BJ (cell line): ENCODE results near the gene TRIM9. TPM values are rescaled to one million over a fixed set of nuclear protein-coding genes. Genes with fewer than 3 reads are reported as not detected.
A peak's percentile ranks its signal among the peaks of the same experiment; 100 is the strongest.
"Not testable (repeated sequence)": the region's sequence is repeated elsewhere in the genome, so short reads cannot be mapped to it uniquely, and the experiment has no call there.

Source experiments
- CTCF ChIA-PET: fragments of 350-600 bp; formaldehyde crosslinking; extraction: SDS; loops from one replicate; lab custom pipeline; 2021; ENCODE audit warnings: antibody characterized with exemption, inconsistent platforms; lab: Yijun Ruan, JAX
- POLR2A ChIA-PET: fragments of 300-600 bp; sonication (Branson Sonifier 250); formaldehyde crosslinking; extraction: SDS; loops from one replicate; lab custom pipeline; 2021; ENCODE audit warnings: antibody characterized with exemption; lab: Charles Lee
- DNase-seq: peaks from one replicate; pipeline ENCODE4 v3.0.0-alpha.2; 2011; ENCODE audit warnings: low read depth
- H3K27me3 ChIP-seq: 2 replicates; pipeline ENCODE4 v1.6.0; 2011; ENCODE audit warnings: low read length; ENCODE audit not compliant: control insufficient read depth, insufficient read depth
- H3K36me3 ChIP-seq: 2 replicates; pipeline ENCODE4 v1.5.1; 2011; ENCODE audit warnings: low read length; ENCODE audit not compliant: control insufficient read depth, insufficient read depth
- H3K4me3 ChIP-seq: 2 replicates; pipeline ENCODE4 v1.5.1; 2011; ENCODE audit warnings: low read depth, mild to moderate bottlenecking, control low read depth, low read length
- polyA plus RNA-seq: library from polyadenylated mRNA; depleted of rRNA; stranded (reverse); fragments of >200 nt; gene quantifications from 2 replicates; pipeline ENCODE4 v1.2.3, GENCODE V29; 2011
- TF ChIP-seq, protein P1 (sequence below): IDR thresholded peaks from 2 replicates; pipeline ENCODE4 v1.5.1; 2011; ENCODE audit warnings: low read depth, mild to moderate bottlenecking, control low read depth, inconsistent platforms, low read length, moderate library complexity; ENCODE audit not compliant: insufficient read depth

TRIM9 gene
- polyA plus RNA-seq, 1 experiment = 0.02 TPM

DNA sequence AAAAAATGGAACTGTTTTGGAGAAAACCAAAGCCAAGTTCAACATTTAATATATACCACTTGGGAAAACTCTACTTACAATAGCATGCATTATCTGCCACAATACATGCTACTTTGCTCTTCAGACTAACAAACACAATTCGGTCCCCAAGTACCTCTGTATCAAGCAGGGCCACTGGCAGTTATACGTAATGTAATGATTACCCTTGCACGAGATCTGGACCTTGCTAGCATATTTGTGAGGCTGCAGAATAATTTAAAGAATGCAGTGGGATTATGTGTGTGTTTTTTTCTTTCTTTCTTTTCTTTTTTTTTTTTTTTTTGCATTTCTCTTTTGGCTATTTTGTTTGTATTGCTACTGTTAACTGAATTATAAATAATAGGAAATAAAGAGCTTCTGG, 127.8 kb downstream of the TRIM9 start:
- CTCF ChIA-PET = no interaction called here
- Histone ChIP-seq H3K4me3 (no peak overlapping the region), H3K27me3 (no peaks in the 10 kb centered on the region), H3K36me3 (no peaks in the 10 kb centered on the region)
- POLR2A ChIA-PET = no interaction called here
- TF ChIP-seq, protein P1, sequence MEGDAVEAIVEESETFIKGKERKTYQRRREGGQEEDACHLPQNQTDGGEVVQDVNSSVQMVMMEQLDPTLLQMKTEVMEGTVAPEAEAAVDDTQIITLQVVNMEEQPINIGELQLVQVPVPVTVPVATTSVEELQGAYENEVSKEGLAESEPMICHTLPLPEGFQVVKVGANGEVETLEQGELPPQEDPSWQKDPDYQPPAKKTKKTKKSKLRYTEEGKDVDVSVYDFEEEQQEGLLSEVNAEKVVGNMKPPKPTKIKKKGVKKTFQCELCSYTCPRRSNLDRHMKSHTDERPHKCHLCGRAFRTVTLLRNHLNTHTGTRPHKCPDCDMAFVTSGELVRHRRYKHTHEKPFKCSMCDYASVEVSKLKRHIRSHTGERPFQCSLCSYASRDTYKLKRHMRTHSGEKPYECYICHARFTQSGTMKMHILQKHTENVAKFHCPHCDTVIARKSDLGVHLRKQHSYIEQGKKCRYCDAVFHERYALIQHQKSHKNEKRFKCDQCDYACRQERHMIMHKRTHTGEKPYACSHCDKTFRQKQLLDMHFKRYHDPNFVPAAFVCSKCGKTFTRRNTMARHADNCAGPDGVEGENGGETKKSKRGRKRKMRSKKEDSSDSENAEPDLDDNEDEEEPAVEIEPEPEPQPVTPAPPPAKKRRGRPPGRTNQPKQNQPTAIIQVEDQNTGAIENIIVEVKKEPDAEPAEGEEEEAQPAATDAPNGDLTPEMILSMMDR = no peak
- DNase-seq = no peak

DNA sequence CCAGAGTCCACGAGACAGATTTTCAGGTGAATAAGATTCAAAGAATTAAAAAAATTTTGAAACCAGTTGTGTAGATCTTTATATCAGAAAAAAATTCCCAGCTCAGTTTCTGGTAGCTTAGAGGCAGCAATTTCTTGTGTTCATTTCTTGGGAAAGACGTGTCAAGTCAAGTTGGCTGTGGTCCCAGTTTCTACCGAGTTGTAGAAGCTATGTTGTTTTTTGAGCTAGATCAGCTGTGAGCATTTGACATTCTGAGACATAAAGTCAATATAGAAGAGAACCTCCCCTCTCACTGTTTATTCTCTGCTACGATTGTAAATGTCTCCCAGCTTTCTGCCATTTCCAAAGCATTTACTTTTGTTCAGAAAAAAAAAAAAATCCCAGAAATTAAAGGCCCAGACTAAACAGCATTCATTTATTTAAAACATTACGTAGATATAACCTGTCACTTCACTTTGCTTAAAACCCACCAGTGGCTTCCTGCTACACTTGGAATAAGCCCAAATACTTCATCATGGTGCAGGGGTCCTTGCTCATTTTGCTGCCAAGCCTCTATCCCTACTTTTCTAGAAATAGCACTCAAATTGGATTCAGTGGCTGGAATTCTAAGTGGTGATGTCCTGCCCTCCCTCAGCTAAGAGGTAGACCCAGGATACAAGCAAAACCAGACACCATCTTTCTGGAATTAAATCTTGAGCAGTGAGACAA, 130.1 kb downstream of the TRIM9 start:
- CTCF ChIA-PET = interaction anchor here (0.6 to 3.1 kb wide), 3 partner anchors 9 to 1164 kb away, joined by 3 to 11 read pairs (median 3); no protein-coding TSS in a partner anchor

DNA sequence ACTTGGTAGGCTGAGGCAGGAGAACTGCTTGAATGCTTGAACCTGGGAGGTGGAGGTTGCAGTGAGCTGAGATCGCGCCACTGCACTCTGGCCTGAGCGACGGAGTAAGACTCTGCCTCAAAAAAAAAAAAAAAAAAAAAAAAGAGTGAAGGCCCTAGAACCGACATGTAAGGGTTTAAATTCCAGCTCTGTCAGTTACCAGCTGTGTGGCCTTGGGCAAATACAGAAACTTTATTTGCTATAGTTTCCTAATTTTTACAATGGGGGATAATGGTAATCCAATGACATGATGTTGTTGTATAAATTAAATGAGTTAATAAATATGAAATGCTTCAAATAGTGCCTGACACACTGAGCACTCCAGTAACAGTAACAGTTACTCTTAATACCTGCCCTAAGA, 131.0 kb downstream of the TRIM9 start:
- Histone ChIP-seq H3K4me3 (no peak overlapping the region), H3K27me3 (no peaks in the 10 kb centered on the region), H3K36me3 (no peaks in the 10 kb centered on the region)
- CTCF ChIA-PET = interaction anchor here (1.1 to 3.1 kb wide), 4 partner anchors 9 to 39 kb away, joined by 3 to 11 read pairs (median 4); no protein-coding TSS in a partner anchor
- no peak for DNase-seq
- POLR2A ChIA-PET = no interaction called here
- TF ChIP-seq, protein P1 = no peak

More for the DNA sequence above, 130.1 kb downstream of the TRIM9 start:
- POLR2A ChIA-PET = interaction anchor here (0.6 kb wide), 1 partner anchor 21 kb away, joined by 7 read pairs; no protein-coding TSS in a partner anchor
- Histone ChIP-seq H3K36me3 (no peaks in the 10 kb centered on the region), H3K27me3 (no peaks in the 10 kb centered on the region), H3K4me3 (no peak overlapping the region)
- no peak for DNase-seq
- TF ChIP-seq, protein P1 = no peak

DNA sequence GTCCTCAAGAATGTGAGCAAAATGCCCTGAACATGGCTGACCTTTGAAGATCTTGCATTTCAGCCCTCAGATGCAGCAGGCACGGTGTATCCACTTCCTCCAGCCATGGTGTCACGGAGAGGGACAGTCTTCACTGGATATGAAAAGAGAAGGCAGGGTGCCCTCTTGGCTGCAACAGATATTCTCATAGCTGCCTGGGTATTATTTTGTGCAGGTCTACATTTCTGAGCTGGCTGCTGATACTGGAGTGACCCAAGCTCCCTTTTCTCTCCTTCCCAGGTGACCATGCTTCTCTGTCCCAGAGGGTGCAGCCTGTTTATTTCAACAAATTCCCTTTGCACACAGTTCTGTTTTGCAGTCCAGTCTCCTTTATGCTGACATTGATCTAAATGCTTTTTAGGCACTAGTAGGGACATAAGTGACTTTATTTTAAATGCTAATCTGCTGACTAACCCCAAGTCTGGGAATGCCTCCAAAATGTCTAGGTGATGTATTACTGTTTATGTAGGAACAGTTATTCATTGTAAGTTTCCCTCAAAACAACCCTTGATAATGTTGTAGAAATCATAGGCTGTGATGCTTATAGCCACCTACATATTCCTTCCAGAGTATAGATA, 133.2 kb downstream of the TRIM9 start:
- Histone ChIP-seq H3K36me3 (no peaks in the 10 kb centered on the region), H3K4me3 (no peak overlapping the region), H3K27me3 (no peaks in the 10 kb centered on the region)
- POLR2A ChIA-PET = interaction anchor here (0.6 kb wide), 1 partner anchor 690 kb away, joined by 5 read pairs; the partner anchor contains the start of gene FRMD6
- CTCF ChIA-PET = no interaction called here
- peak; percentile 92 for DNase-seq
- TF ChIP-seq, protein P1 = no peak

DNA sequence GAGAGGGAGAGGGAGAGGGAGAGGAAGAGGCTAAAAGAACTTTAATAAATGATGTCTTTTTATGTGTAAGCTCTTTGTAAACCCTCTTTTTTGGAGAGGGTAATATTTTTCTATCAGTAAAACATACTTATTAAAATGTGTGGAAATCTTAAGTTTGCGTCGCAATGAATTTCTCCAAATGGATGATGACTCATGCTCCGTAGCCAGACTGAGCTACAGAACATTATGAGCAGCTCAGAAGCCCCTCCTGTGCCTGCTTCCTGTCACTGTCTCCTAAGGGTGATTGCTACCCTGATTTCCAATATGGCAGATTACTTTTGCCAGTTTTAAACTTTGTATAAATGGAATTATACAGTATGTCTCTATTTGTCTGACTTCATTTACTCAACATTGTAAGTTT, 137.6 kb downstream of the TRIM9 start:
- TF ChIP-seq, protein P1 = no peak
- no peaks in the 10 kb centered on the region for H3K36me3 ChIP-seq
- DNase-seq = no peak
- no peaks in the 10 kb centered on the region for H3K27me3 ChIP-seq
- H3K4me3 ChIP-seq = no peak overlapping the region
- ChIA-PET CTCF (interaction anchor here (0.6 to 0.7 kb wide), 2 partner anchors 51 to 820 kb away, joined by 3 read pairs; no protein-coding TSS in a partner anchor), POLR2A (interaction anchor here (0.8 kb wide), 1 partner anchor 150 kb away, joined by 3 read pairs; no protein-coding TSS in a partner anchor)

DNA sequence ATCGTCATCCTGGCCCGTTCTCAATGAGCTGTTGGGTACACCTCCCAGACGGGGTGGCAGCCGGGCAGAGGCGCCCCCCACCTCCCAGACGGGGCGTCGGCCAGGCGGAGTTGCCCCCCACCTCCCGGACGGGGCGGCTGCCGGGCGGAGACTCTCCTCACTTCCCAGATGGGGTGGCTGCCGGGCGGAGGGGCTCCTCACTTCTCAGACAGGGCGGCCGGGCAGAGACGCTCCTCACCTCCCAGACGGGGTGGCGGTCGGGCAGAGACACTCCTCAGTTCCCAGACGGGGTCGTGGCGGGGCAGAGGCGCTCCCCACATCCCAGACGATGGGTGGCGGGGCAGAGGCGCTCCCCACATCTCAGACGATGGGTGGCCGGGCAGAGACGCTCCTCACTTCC, 138.5 kb downstream of the TRIM9 start:
- CTCF ChIA-PET = interaction anchor here (0.7 to 3.4 kb wide), 3 partner anchors 50 to 284 kb away, joined by 3 to 10 read pairs (median 5); partner anchors contain the start of gene TMX1
- DNase-seq, H3K27me3 ChIP-seq, POLR2A ChIA-PET, H3K4me3 ChIP-seq, H3K36me3 ChIP-seq: not testable (repeated sequence)
